MG63 (cell line): ENCODE results near the gene TICAM1. TPM values are rescaled to one million over a fixed set of nuclear protein-coding genes. Genes with fewer than 3 reads are reported as not detected.
"Not testable (repeated sequence)": the region's sequence is repeated elsewhere in the genome, so short reads cannot be mapped to it uniquely, and the experiment has no call there.

ENCODE experiments used
- DNase-seq: peaks from one replicate; pipeline ENCODE4 v3.0.0-alpha.2; 2020
- H3K27me3 ChIP-seq: fragments of 250-450 bp; sonication (Bioruptor Pico); 2 replicates; pipeline ENCODE4 v1.5.1; 2020; ENCODE audit warnings: mild to moderate bottlenecking, moderate library complexity
- H3K36me3 ChIP-seq: fragments of 250-450 bp; sonication (Bioruptor Pico); 2 replicates; pipeline ENCODE4 v1.5.1; 2020; ENCODE audit warnings: mild to moderate bottlenecking, moderate library complexity
- H3K4me3 ChIP-seq: fragments of 250-450 bp; sonication (Bioruptor Pico); 2 replicates; pipeline ENCODE4 v1.5.1; 2020; ENCODE audit warnings: mild to moderate bottlenecking, moderate library complexity
- H3K9me3 ChIP-seq: fragments of 250-450 bp; sonication (Bioruptor Pico); 2 replicates; pipeline ENCODE4 v1.5.1; 2020; ENCODE audit warnings: mild to moderate bottlenecking, moderate library complexity
- total RNA-seq: library from RNA; depleted of rRNA; stranded (reverse); fragments of >200 nt; shearing (Covaris generic); gene quantifications from 2 replicates; pipeline ENCODE4 v1.2.3, GENCODE V29; 2014; ENCODE audit warnings: low replicate concordance; rRNA removed

Gene TICAM1
- total RNA-seq, result 0.59 and 3.2 TPM in 2 replicates

DNA sequence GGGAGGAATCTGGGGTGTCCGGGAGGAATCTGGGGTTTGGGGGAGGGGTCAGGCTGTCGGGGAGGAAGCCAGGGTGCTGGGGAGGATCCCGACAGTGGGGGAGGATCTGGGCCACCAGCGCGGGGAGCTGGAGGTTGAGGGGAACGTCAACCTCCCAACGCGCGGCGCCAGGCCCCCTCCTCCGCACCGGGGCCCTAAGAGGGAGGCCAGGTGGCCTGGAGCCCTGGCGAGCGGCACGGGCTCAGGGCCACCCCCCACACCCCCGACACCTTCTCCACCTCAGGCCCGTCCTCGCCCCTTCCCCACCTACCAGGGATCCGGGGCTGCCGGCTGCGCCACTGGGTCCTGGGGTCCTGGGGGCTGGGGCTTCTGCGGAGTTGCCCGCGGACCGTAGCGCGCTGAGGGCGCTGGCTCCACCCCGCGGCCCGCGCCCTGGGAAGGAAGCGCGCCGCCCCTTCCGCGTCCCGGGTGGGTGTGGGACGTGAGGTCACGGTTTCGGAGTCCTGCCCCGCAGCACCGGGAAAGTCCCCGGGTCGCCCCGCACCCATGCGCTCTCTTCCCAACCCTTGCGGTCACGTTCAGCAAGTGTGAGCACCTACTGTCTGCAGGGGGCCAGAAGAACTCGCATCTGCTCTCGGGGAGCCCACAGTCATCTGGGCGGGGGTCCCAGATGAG lies at the start of gene TICAM1:
TICAM1 (minus strand) TSS at position 409 of the 675 bp plus-strand sequence. CDS start 13,335 bp downstream, outside the sequence.
- Histone ChIP-seq H3K4me3 (peak within 1 kb of the TSS; percentile 72), H3K27me3 (no peaks in the 10 kb centered on the region), H3K9me3 (no peaks in the 10 kb centered on the region), H3K36me3 (no peaks in the 10 kb centered on the region)
- DNase-seq, result peak; percentile 69

GRCh38 chr19:4879041-4879440 lies 47.5 kb upstream of the TICAM1 start:
- no peak for DNase-seq
- H3K9me3 ChIP-seq, result no peaks in the 10 kb centered on the region
- H3K4me3 ChIP-seq, result no peak overlapping the region
- no peaks in the 10 kb centered on the region for H3K27me3 ChIP-seq
- no peaks in the 10 kb centered on the region for H3K36me3 ChIP-seq

DNA sequence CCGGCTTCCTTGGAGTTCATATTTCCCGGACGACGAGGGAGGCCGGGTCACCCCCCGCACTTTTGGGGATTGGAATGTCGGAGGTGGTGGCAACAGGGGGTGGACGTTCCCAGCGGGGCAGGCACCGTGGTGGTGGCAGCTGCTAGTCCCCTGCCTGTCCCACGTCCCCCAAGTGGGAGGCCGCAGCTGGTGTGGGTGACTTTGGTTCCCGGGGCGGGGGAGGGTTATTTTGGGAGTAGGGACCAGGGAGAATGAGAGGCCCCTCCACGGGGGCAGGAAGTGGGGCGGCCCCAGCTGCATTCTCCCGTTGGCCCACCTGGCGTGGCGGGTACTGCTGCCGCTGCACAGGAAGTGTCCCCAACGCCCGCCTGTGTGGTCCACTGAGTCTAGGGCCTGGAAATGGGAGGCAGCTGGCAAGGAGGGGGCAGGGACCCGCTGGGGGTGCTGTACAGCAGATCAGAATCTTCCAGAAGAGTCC lies 47.0 kb upstream of the TICAM1 start:
- no peak for DNase-seq
- no peak overlapping the region for H3K4me3 ChIP-seq
- H3K27me3 ChIP-seq, result no peaks in the 10 kb centered on the region
- no peaks in the 10 kb centered on the region for H3K36me3 ChIP-seq
- H3K9me3 ChIP-seq, result no peaks in the 10 kb centered on the region

DNA sequence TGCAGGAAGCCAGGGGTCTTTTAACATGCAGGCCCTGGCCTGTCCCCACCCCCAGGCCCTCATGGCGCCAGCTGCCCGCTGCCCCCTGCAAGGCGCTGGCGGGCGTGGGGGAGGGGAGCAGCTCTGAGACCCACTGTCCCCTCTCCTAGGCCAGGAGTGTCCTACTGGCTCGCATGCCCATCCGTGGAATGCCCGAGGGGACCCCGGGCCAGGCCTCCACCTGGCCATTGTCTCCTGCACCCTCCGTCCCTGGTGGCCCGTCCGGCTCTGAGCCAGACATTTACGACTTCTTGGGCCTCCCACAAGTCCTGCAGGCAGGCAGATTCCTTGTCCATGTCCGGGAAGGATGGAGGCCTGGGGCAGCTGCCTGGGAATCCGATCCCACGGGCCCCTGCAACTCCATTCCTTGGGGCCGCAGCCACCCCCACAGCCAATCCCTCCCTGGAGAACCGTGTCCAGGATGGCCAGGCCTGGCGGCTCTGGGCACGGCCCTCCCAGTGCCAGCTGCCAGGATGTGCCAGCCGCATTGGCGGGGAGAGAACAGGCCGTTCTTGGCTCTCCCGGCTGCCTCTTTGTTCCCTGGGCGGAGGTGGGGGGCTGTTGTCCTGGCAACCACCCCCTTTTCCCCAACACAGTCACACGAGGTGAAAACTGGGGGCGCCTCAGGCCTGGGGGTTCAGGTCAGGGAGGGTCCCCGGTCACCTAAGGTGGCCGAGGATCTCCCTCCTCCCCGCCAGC lies 46.4 kb upstream of the TICAM1 start:
- Histone ChIP-seq H3K9me3 (no peaks in the 10 kb centered on the region), H3K36me3 (no peaks in the 10 kb centered on the region), H3K27me3 (no peaks in the 10 kb centered on the region), H3K4me3 (no peak overlapping the region)
- no peak for DNase-seq

DNA sequence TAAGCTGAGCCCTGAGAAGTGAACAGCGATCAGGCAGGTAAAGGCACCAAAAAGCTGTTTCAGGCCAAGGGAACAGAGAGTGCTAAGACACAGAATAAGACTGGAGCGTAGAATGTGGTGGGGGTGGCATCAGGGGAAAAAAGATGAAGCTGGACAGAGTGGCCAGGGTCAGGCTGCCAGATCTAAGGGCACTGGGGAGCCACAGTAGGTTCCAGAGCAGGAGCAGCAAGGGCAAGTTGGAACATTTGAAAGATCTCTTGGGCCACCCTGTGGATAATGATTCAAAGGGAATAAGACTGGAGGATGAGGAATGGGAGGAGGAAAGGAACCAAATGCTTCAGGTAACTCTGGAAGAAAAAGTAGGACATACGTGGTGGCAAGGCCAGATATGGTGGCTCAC lies 42.4 kb upstream of the TICAM1 start:
- H3K27me3 ChIP-seq, result no peaks in the 10 kb centered on the region
- no peaks in the 10 kb centered on the region for H3K36me3 ChIP-seq
- no peak overlapping the region for H3K4me3 ChIP-seq
- no peaks in the 10 kb centered on the region for H3K9me3 ChIP-seq
- DNase-seq, result no peak

DNA sequence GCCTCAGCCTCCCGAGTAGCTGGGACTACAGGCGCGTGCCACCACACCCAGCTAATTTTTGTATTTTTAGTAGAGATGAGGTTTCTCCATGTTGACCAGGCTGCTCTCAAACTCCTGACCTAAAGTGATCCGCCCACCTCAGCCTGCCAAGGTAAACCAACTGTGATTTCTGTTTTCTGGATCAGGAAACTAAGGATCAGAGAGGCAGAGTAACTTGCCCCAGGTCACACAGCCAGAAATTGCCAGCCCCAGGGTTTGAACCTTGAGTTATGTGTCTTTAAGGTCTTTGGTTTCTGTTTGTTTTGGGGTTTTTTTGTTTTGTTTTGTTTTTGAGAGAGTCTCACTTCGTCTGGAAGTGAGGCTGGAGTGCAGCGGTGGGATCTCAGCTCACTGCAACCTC lies 40.2 kb upstream of the TICAM1 start:
- H3K36me3 ChIP-seq, result peaks cover 1% of the 10 kb centered on the region
- DNase-seq, result no peak
- H3K27me3 ChIP-seq, result no peaks in the 10 kb centered on the region
- H3K9me3 ChIP-seq, result no peaks in the 10 kb centered on the region
- H3K4me3 ChIP-seq, result no peak overlapping the region

GRCh38 chr19:4870025-4870700 lies 38.7 kb upstream of the TICAM1 start:
- H3K36me3 ChIP-seq, result peaks cover 4% of the 10 kb centered on the region
- no peaks in the 10 kb centered on the region for H3K27me3 ChIP-seq
- H3K4me3 ChIP-seq, result no peak overlapping the region
- no peaks in the 10 kb centered on the region for H3K9me3 ChIP-seq
- peak; percentile 82 for DNase-seq

GRCh38 chr19:4868286-4868834 lies 36.8 kb upstream of the TICAM1 start:
- Histone ChIP-seq H3K27me3 (no peaks in the 10 kb centered on the region), H3K36me3 (peaks cover 8% of the 10 kb centered on the region), H3K9me3 (no peaks in the 10 kb centered on the region), H3K4me3 (no peak overlapping the region; the same call in 1 of the 2 replicates)
- no peak for DNase-seq

DNA sequence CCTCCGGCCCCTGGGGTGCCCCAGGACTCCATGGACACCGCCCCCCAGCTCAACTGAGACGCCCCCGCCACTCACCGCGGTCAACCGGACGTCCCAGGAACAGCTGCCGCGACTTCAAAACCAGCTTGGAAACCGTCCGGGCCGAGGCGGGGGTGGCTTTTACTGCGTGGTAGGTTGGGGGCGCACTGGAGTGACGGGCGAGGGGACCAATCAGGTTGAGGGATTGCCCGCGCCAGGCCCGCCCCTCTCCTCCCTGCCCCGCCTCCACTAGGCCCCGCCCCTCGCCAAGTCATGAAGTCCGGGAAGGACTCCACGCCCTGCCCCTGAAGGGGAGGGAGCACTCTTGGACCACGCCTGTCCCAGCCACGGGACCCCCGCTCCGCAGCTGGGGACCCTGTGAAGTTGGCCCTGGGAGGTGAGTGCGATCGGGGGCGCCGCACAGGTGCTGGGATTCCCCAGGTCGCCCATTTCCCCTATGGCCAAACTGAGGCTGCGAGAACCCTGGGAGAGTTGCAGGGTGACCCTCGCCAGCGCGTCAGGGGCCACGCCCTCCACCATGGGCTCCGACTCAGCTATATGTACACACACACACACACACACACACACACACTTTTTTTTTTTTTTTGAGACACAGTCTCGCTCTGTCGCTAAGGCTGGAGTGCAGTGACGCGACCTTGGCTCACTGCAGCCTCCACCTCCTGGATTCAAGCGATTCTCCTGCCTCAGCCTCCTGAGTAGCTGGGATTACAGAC lies 36.2 kb upstream of the TICAM1 start, which contains the start of gene PLIN3:
PLIN3 (minus strand) TSS at position 134 of the 752 bp plus-strand sequence. CDS start 6,273 bp downstream, outside the sequence.
- Histone ChIP-seq H3K36me3 (peaks cover 12% of the 10 kb centered on the region), H3K9me3 (no peaks in the 10 kb centered on the region), H3K4me3 (peak within 1 kb of the TSS; percentile 81), H3K27me3 (no peaks in the 10 kb centered on the region)
- DNase-seq, result peak; percentile 95

GRCh38 chr19:4866595-4867424 lies 35.3 kb upstream of the TICAM1 start:
- Histone ChIP-seq H3K27me3 (no peaks in the 10 kb centered on the region), H3K9me3 (no peaks in the 10 kb centered on the region), H3K4me3 (peak overlapping the region; percentile 81), H3K36me3 (peaks cover 20% of the 10 kb centered on the region)
- peak; percentile 72 for DNase-seq

DNA sequence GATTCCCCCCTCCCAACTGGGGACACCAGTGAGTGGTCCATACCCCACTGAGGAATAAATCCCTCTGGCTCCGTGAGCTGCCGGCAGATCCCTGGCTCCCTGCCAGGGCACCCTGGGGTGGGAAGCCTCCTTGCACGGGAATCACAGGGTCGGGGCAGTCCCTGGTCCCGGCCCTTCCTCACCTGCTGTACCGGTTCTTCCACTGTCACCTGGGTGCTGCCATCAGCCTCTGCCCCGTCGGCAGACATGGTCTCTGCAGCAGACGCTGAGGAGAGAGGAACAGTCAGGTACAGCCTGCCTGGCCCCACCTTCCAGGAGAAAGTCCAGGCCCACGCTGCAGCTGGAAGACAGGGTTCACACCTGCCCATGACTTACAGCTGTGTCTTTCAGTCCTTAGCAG lies 29.6 kb upstream of the TICAM1 start:
- Histone ChIP-seq H3K4me3 (no peak overlapping the region), H3K9me3 (no peaks in the 10 kb centered on the region), H3K27me3 (no peaks in the 10 kb centered on the region), H3K36me3 (peaks cover 40% of the 10 kb centered on the region)
- no peak for DNase-seq

GRCh38 chr19:4859697-4860096 lies 28.2 kb upstream of the TICAM1 start:
- Histone ChIP-seq H3K9me3 (no peaks in the 10 kb centered on the region), H3K4me3 (no peak overlapping the region), H3K27me3 (no peaks in the 10 kb centered on the region), H3K36me3 (peaks cover 42% of the 10 kb centered on the region)
- no peak for DNase-seq

DNA sequence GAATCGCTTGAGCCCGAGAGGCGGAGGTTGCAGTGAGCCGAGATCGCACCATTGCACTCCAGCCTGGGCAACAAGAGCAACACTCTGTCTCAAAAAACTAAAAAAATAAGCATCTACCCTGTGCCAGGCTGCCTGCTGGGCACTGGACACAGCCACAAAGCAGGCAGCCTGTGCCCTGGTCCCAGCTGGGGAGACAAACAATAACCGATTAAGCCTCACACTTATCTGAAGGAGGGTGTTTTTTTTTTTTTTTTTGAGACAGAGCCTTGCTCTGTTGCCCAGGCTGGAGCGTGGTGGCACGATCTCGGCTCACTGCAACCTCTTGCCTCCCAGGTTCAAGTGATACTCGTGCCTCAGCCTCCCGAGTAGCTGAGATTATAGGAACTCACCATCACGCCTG lies 25.0 kb upstream of the TICAM1 start:
- H3K9me3 ChIP-seq, DNase-seq: not testable (repeated sequence)
- H3K36me3 ChIP-seq, result peaks cover 34% of the 10 kb centered on the region

DNA sequence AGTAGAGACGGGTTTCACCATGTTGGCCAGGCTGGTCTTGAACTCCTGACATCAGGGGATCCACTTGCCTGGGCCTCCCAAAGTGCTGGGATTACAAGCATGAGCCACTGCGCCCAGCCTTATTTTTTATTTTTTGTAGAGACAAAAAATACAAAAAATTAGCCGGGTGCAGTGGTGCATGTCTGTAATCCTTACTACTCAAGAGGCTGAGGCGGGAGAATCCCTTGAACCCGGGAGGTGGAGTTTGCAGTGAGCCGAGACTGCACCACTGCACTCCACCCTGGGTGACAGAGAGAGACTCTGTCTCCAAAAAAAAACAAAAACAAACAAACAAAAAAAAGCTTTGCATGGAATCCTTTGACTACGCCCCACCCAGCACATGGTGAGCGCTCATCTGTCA lies 22.0 kb upstream of the TICAM1 start:
- not testable (repeated sequence) for H3K27me3 ChIP-seq, DNase-seq, H3K4me3 ChIP-seq, H3K9me3 ChIP-seq
- peaks cover 36% of the 10 kb centered on the region for H3K36me3 ChIP-seq

More for the DNA sequence above, 25.0 kb upstream of the TICAM1 start:
- not testable (repeated sequence) for H3K27me3 ChIP-seq, H3K4me3 ChIP-seq

DNA sequence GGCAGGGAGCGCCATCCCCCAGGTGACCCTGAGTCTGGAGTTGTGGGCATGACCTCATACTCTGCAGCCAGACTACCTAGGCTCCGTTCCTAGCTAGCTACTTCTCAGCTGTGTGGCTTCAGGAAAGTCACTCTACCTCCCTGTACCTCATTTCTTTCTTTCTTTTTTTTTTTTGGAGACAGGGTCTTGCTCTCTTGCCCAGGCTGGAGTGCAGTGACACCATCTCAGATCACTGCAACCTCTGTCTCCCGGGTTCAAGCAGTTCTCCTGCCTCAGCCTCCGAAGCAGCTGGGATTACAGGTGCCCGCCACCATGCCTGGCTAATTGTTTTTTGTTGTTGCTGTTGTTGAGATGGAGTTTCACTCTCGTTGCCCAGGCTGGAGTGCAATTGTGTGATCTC lies 21.0 kb upstream of the TICAM1 start:
- Histone ChIP-seq H3K27me3 (no peaks in the 10 kb centered on the region), H3K36me3 (peaks cover 46% of the 10 kb centered on the region), H3K9me3 (no peaks in the 10 kb centered on the region), H3K4me3 (no peak overlapping the region)
- DNase-seq, result no peak
